Stomach (tissue), 9 donors: Measurements from ENCODE around the gene PAQR7. TPM values are rescaled to one million over a fixed set of nuclear protein-coding genes. Genes with fewer than 3 reads are reported as not detected.

Experiments used
- DNase-seq, 2 donors: peaks; one replicate each; pipeline versions ENCODE4 v3.0.0 to v3.0.0-alpha.2; 2013 to 2019
- H3K27ac ChIP-seq, 5 donors: fragments of 200-600 bp in 4 of 5; sonication (generic) in 4 of 5; one replicate each; pipeline ENCODE4 v1.5.1; 2013 to 2019; ENCODE audit warnings: mild to moderate bottlenecking in 1 of 5, moderate library complexity in 1 of 5
- H3K27me3 ChIP-seq, 3 donors: fragments of 200-600 bp; sonication (generic); one replicate each; pipeline ENCODE4 v1.5.1; 2017 to 2019; ENCODE audit warnings: mixed run types in 1 of 3
- H3K36me3 ChIP-seq, 4 donors: fragments of 200-600 bp; sonication (generic); 1 replicate in 3 of 4; 2 replicates in 1 of 4; pipeline ENCODE4 v1.5.1; 2016 to 2019
- H3K4me1 ChIP-seq, 4 donors: fragments of 200-600 bp; sonication (generic); one replicate each; pipeline ENCODE4 v1.5.1; 2016 to 2019
- H3K4me3 ChIP-seq, 4 donors: fragments of 200-600 bp; sonication (generic) in 3 of 4; one replicate each; pipeline ENCODE4 v1.5.1; 2016 to 2019; ENCODE audit warnings: mild to moderate bottlenecking in 1 of 4
- H3K9me3 ChIP-seq, 4 donors: fragments of 200-600 bp; sonication (generic); one replicate each; pipeline ENCODE4 v1.5.1; 2016 to 2019
- CTCF ChIP-seq, 7 experiments: fragments of 450-650 bp in 4 of 7; fragments of 200-600 bp in 3 of 7; sonication (generic) in 3 of 7; IDR thresholded peaks; one replicate each; pipeline ENCODE4 v1.5.1; 2016 to 2019; ENCODE audit warnings: antibody characterized with exemption in 7 of 7, control low read depth in 2 of 7, mild to moderate bottlenecking in 1 of 7
- EP300 ChIP-seq: sonication (generic); formaldehyde crosslinking; IDR thresholded peaks from one replicate; pipeline ENCODE4 v1.6.1; 2017; ENCODE audit warnings: antibody characterized with exemption
- POLR2A ChIP-seq, 4 donors: fragments of 450-650 bp; IDR thresholded peaks; one replicate each; pipeline ENCODE4 v1.6.1; 2016; ENCODE audit warnings: antibody characterized with exemption in 4 of 4, control low read depth in 2 of 4, mild to moderate bottlenecking in 1 of 4, moderate library complexity in 1 of 4
- POLR2AphosphoS5 ChIP-seq, 3 donors: sonication (generic); formaldehyde crosslinking; IDR thresholded peaks; one replicate each; pipeline ENCODE4 v1.6.1; 2016; ENCODE audit warnings: antibody characterized with exemption in 3 of 3
- WGBS, 5 donors: extraction: QIAGEN DNeasy Blood & Tissue Kit in 3 of 5; methylation state at CpG; one replicate each; pipeline versions ENCODE4 v1.1.5 to v1.1.7; 2013 to 2018; 5-methylcytosine and 5-hydroxymethylcytosine counted together
- intact Hi-C: fragments of 100-400 bp; cut with DNase I; formaldehyde crosslinking; loops from one replicate; pipeline ENCODE4 v1.15.1; 2023; ENCODE audit warnings: low total_unique reads
- polyA plus RNA-seq, 3 donors: library from polyadenylated mRNA; stranded (reverse); fragments of 200-250 nt; gene quantifications; one replicate each; pipeline ENCODE4 v1.2.3, GENCODE V29; 2013
- total RNA-seq, 5 donors: library from RNA; depleted of rRNA; stranded (reverse); fragments of >200 nt; gene quantifications; one replicate each; pipeline versions ENCODE4 v1.1.0 to v1.2.3, GENCODE V29; 2014 to 2016
- donor health status: healthy with polysubstance abuse.
- donor health status: Bipolar disorder and iron deficiency.
- donor health status: healthy.

The PAQR7 gene
- total and polyA plus RNA-seq, 8 donors, result 1.8 to 10.5 (median 5.4) TPM

GRCh38 chr1:25895365-25895990 lies 20.0 kb upstream of the PAQR7 start:
- Histone ChIP-seq H3K27me3 (no peaks in the 10 kb centered on the region), H3K36me3 (peaks cover 0 to 31% (median 22%) of the 10 kb centered on the region in 4 donors), H3K9me3 (no peaks in the 10 kb centered on the region), H3K27ac (peak overlapping the region in 3 of 5 donors; percentile 23 to 44 (median 38)), H3K4me1 (peaks cover 29 to 50% (median 43%) of the 10 kb centered on the region in 4 donors), H3K4me3 (no peak overlapping the region)
- intact Hi-C loops, result loop anchor here (5.0 kb wide), 1 partner anchor 102 kb away; the partner anchor contains the start of gene PAFAH2
- WGBS, 5 donors, result 4 to 16% (median 10%) methylated on average over 9 to 12 of the region's 12 CpGs
- TF ChIP-seq POLR2A (IDR thresholded peaks at IDR 0.05) (no peak), CTCF (IDR thresholded peaks at IDR 0.05) (peak in 6 of 7 experiments; percentile 83 to 99 (median 98)), EP300 (no peak), POLR2AphosphoS5 (IDR thresholded peaks at IDR 0.05) (peak in 2 of 3 donors; percentile 33 to 78)
- DNase-seq, result peak; percentile 91 to 97

GRCh38 chr1:25893116-25893515 lies 17.6 kb upstream of the PAQR7 start:
- H3K36me3 ChIP-seq, result peaks cover 0 to 7% (median 1%) of the 10 kb centered on the region in 4 donors
- intact Hi-C loops, result no loop called here
- no peaks in the 10 kb centered on the region for H3K9me3 ChIP-seq
- H3K27ac ChIP-seq, result peak overlapping the region in 4 of 5 donors; percentile 81 to 85 (median 82)
- H3K4me1 ChIP-seq, result peaks cover 42 to 64% (median 56%) of the 10 kb centered on the region in 4 donors
- DNase-seq, result no peak
- no peak for TF ChIP-seq CTCF (IDR thresholded peaks at IDR 0.05)
- TF ChIP-seq EP300, result no peak
- no peak for TF ChIP-seq POLR2A (IDR thresholded peaks at IDR 0.05)
- TF ChIP-seq POLR2AphosphoS5 (IDR thresholded peaks at IDR 0.05), result no peak
- no peak overlapping the region for H3K4me3 ChIP-seq
- no peaks in the 10 kb centered on the region for H3K27me3 ChIP-seq
- WGBS, 5 donors, result 21 to 45% (median 27%) methylated on average over 4 of the region's 4 CpGs

GRCh38 chr1:25891606-25892005 lies 16.1 kb upstream of the PAQR7 start:
- Histone ChIP-seq H3K4me1 (peaks cover 42 to 64% (median 56%) of the 10 kb centered on the region in 4 donors), H3K27ac (peak overlapping the region; percentile 32 to 85 (median 81)), H3K4me3 (no peak overlapping the region), H3K27me3 (no peaks in the 10 kb centered on the region), H3K36me3 (no peaks in the 10 kb centered on the region), H3K9me3 (no peaks in the 10 kb centered on the region)
- WGBS, 5 donors, result 59 to 75% (median 69%) methylated on average over 4 to 5 of the region's 5 CpGs
- no peak for TF ChIP-seq POLR2AphosphoS5 (IDR thresholded peaks at IDR 0.05)
- TF ChIP-seq CTCF (IDR thresholded peaks at IDR 0.05), result no peak
- no peak for TF ChIP-seq POLR2A (IDR thresholded peaks at IDR 0.05)
- TF ChIP-seq EP300, result no peak
- intact Hi-C loops, result no loop called here
- no peak for DNase-seq

- Histone ChIP-seq H3K4me3 (no peak overlapping the region), H3K27ac (peak overlapping the region; percentile 78 to 85 (median 81)), H3K36me3 (no peaks in the 10 kb centered on the region), H3K27me3 (no peaks in the 10 kb centered on the region), H3K9me3 (no peaks in the 10 kb centered on the region), H3K4me1 (peaks cover 42 to 55% (median 50%) of the 10 kb centered on the region in 4 donors)
- WGBS, 5 donors, result 25 to 45% (median 37%) methylated on average over 10 of the region's 10 CpGs
- intact Hi-C loops, result no loop called here
- DNase-seq, result peak; percentile 82 to 91
- no peak for TF ChIP-seq EP300
- peak in 2 of 3 donors; percentile 45 to 69 for TF ChIP-seq POLR2AphosphoS5 (IDR thresholded peaks at IDR 0.05)
Observed at GRCh38 chr1:25890239-25891034, 14.9 kb upstream of the PAQR7 start.
